Gastrocnemius medialis (tissue), 4 donors: ENCODE measurements around the gene MS4A15.

Source experiments
- CTCF ChIP-seq, 5 experiments: fragments of 450-650 bp in 3 of 5; fragments of 200-600 bp in 2 of 5; sonication (generic) in 2 of 5; IDR thresholded peaks in 4 of 5; conservative IDR thresholded peaks in 1 of 5; 1 replicate in 4 of 5; 2 replicates in 1 of 5; pipeline ENCODE4 v1.5.1; 2016 to 2019; ENCODE audit warnings: antibody characterized with exemption in 5 of 5, mild to moderate bottlenecking in 3 of 5, moderate library complexity in 3 of 5
- POLR2A ChIP-seq, 2 donors: fragments of 450-650 bp; IDR thresholded peaks; one replicate each; pipeline ENCODE4 v1.6.1; 2017; ENCODE audit warnings: antibody characterized with exemption in 2 of 2, mild to moderate bottlenecking in 2 of 2, moderate library complexity in 2 of 2

- no peak for TF ChIP-seq CTCF (IDR thresholded peaks at IDR 0.05 in 4 of 5, conservative IDR thresholded peaks at IDR 0.05 in 1 of 5)
- no peak for TF ChIP-seq POLR2A (IDR thresholded peaks at IDR 0.05)
Observed at GRCh38 chr11:60786811-60787567, 30.3 kb downstream of the MS4A15 start.
